Measurements from ENCODE around the gene TANK. TPM values are rescaled to one million over a fixed set of nuclear protein-coding genes. Genes with fewer than 3 reads are reported as not detected.
A peak's percentile ranks its signal among the peaks of the same experiment; 100 is the strongest.

The TANK gene
- total and polyA plus RNA-seq, 4 experiments from 2014 or later, result 76.3 to 91.2 (median 88.4) TPM

GRCh38 chr2:161152302-161152701 lies 7.9 kb upstream of the TANK start:
- Histone ChIP-seq H3K27me3 (ENCODE audit: insufficient read depth, low read length) (no peaks in the 10 kb centered on the region), H3K27ac (ENCODE audit: low read depth, low read length) (no peak overlapping the region), H3K9me3 (ENCODE audit: control insufficient read depth in 1 of 2, low read length in 2 of 2) (peaks cover 0 to 13% of the 10 kb centered on the region in 2 donors), H3K36me3 (ENCODE audit: insufficient read depth, low read length) (no peaks in the 10 kb centered on the region), H3K4me3 (ENCODE audit: low read length in 2 of 2) (no peak overlapping the region), H3K4me1 (ENCODE audit: insufficient read depth, low read length) (peaks cover 4% of the 10 kb centered on the region)
- intact Hi-C loops (cut with micrococcal nuclease), result no loop called here
- H3K4me1 Mint-ChIP-seq, result peaks cover 17 to 51% (median 35%) of the 10 kb centered on the region in 4 donors
- POLR2A ChIA-PET (ENCODE audit: partially characterized antibody), result interaction anchor here (1.0 to 2.1 kb wide), 3 partner anchors 11 to 16 kb away, joined by 4 to 14 read pairs (median 4); no protein-coding TSS in a partner anchor
- H3K27me3 Mint-ChIP-seq, result no peaks in the 10 kb centered on the region
- H3K27ac Mint-ChIP-seq, result no peak overlapping the region
- H3K4me3 Mint-ChIP-seq, result no peak overlapping the region
- no peak for DNase-seq
- CTCF ChIA-PET (ENCODE audit: partially characterized antibody), result no interaction called here
- H3K36me3 Mint-ChIP-seq, result peaks cover 66 to 68% of the 10 kb centered on the region in 2 donors
- H3K9me3 Mint-ChIP-seq, result peaks cover 0 to 49% (median 45%) of the 10 kb centered on the region in 8 donors

GRCh38 chr2:161158882-161159281 lies 1.3 kb upstream of the TANK start:
- Mint-ChIP-seq H3K27ac (peak overlapping the region in 6 of 7 donors; percentile 5 to 99 (median 80)), H3K4me3 (peak overlapping the region in 5 of 8 donors; percentile 33 to 60 (median 49)), H3K27me3 (no peaks in the 10 kb centered on the region), H3K9me3 (peaks cover 0 to 2% (median 0%) of the 10 kb centered on the region in 8 donors), H3K4me1 (peaks cover 36 to 79% (median 61%) of the 10 kb centered on the region in 4 donors), H3K36me3 (peaks cover 21 to 41% of the 10 kb centered on the region in 2 donors)
- no peak overlapping the region for H3K27ac ChIP-seq (ENCODE audit: low read depth, low read length)
- DNase-seq, result no peak
- ChIA-PET POLR2A (ENCODE audit: partially characterized antibody) (interaction anchor here (1.8 kb wide), 1 partner anchor 21 kb away, joined by 10 read pairs; no protein-coding TSS in a partner anchor), CTCF (ENCODE audit: partially characterized antibody) (no interaction called here)
- H3K9me3 ChIP-seq (ENCODE audit: control insufficient read depth in 1 of 2, low read length in 2 of 2), result no peaks in the 10 kb centered on the region
- H3K27me3 ChIP-seq (ENCODE audit: insufficient read depth, low read length), result no peaks in the 10 kb centered on the region
- H3K36me3 ChIP-seq (ENCODE audit: insufficient read depth, low read length), result no peaks in the 10 kb centered on the region
- peaks cover 38% of the 10 kb centered on the region for H3K4me1 ChIP-seq (ENCODE audit: insufficient read depth, low read length)
- intact Hi-C loops (cut with micrococcal nuclease), result no loop called here
- no peak overlapping the region for H3K4me3 ChIP-seq (ENCODE audit: low read length in 2 of 2)

DNA sequence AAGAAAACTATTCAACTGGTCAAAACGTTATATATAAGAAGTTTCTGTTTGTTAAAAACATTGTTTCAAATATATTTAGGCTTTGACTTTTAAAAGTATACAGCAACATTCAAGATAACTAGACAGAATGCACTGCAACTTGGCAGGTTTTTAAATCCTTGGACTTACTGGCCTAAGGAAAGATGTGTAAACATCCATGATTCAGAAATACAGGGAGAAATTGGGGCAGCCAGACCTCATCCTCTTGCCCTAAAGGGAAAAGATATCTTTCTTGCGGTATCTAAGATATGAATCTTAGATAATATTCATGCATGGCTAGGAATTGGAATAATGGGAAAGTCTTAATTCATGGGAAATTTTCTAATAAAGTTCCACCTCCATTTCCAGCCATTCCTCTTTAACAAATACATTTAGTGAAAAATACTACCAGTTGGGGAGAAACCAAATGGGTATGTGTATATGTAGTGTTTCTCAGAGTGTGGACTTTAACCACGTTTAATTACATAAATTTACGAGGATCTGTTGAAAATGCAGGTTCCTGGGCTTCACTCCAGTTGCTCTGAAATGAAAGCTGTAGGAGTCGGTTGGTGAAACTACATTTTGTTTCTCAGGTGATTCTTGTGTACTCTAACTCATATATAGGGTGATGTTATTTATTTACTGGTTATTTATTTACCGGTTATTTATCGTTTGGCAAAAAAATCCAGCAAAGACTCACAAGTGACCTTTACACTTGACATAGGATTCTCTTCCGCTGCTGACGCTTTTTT lies 587 bp upstream of the TANK start:
- peak overlapping the region; percentile 96 to 100 (median 98) for H3K4me3 Mint-ChIP-seq
- H3K27ac ChIP-seq (ENCODE audit: low read depth, low read length), result peak overlapping the region; percentile 95
- H3K4me3 ChIP-seq (ENCODE audit: low read length in 2 of 2), result peak overlapping the region; percentile 49 to 86
- peaks cover 46% of the 10 kb centered on the region for H3K4me1 ChIP-seq (ENCODE audit: insufficient read depth, low read length)
- peaks cover 0 to 2% (median 0%) of the 10 kb centered on the region in 8 donors for H3K9me3 Mint-ChIP-seq
- peak overlapping the region; percentile 94 to 99 (median 98) for H3K27ac Mint-ChIP-seq
- no peaks in the 10 kb centered on the region for H3K36me3 ChIP-seq (ENCODE audit: insufficient read depth, low read length)
- no peaks in the 10 kb centered on the region for H3K9me3 ChIP-seq (ENCODE audit: control insufficient read depth in 1 of 2, low read length in 2 of 2)
- ChIA-PET POLR2A (ENCODE audit: partially characterized antibody) (interaction anchor here (0.6 to 2.7 kb wide), 9 partner anchors 17 to 94 kb away, joined by 3 to 22 read pairs (median 5); no protein-coding TSS in a partner anchor), CTCF (ENCODE audit: partially characterized antibody) (interaction anchor here (1.0 to 1.4 kb wide), 3 partner anchors 21 to 96 kb away, joined by 3 to 4 read pairs (median 4); no protein-coding TSS in a partner anchor)
- intact Hi-C loops (cut with micrococcal nuclease), result loop anchor here (1.0 to 10.0 kb wide), 10 partner anchors 23 to 1257 kb away; partner anchors contain the start of genes LY75, PSMD14 and RBMS1
- no peaks in the 10 kb centered on the region for H3K27me3 Mint-ChIP-seq
- DNase-seq, result no peak
- H3K27me3 ChIP-seq (ENCODE audit: insufficient read depth, low read length), result no peaks in the 10 kb centered on the region
- H3K4me1 Mint-ChIP-seq, result peaks cover 34 to 79% (median 59%) of the 10 kb centered on the region in 4 donors
- H3K36me3 Mint-ChIP-seq, result peaks cover 20 to 40% of the 10 kb centered on the region in 2 donors

- H3K9me3 Mint-ChIP-seq, result peaks cover 0 to 2% (median 0%) of the 10 kb centered on the region in 8 donors
- peaks cover 39 to 84% (median 62%) of the 10 kb centered on the region in 4 donors for H3K4me1 Mint-ChIP-seq
- ChIA-PET POLR2A (ENCODE audit: partially characterized antibody) (interaction anchor here (0.7 to 2.7 kb wide), 6 partner anchors 8 to 84 kb away, joined by 3 to 22 read pairs (median 6); no protein-coding TSS in a partner anchor), CTCF (ENCODE audit: partially characterized antibody) (no interaction called here)
- DNase-seq, result peak in 3 of 5 donors; percentile 31 to 47 (median 39)
- no peaks in the 10 kb centered on the region for H3K27me3 Mint-ChIP-seq
- Histone ChIP-seq H3K4me1 (ENCODE audit: insufficient read depth, low read length) (peaks cover 58% of the 10 kb centered on the region), H3K9me3 (ENCODE audit: control insufficient read depth in 1 of 2, low read length in 2 of 2) (no peaks in the 10 kb centered on the region), H3K27me3 (ENCODE audit: insufficient read depth, low read length) (no peaks in the 10 kb centered on the region), H3K4me3 (ENCODE audit: low read length in 2 of 2) (peak overlapping the region; percentile 86 to 90), H3K36me3 (ENCODE audit: insufficient read depth, low read length) (no peaks in the 10 kb centered on the region), H3K27ac (ENCODE audit: low read depth, low read length) (peak overlapping the region; percentile 95)
- peak overlapping the region; percentile 94 to 99 (median 98) for H3K27ac Mint-ChIP-seq
- intact Hi-C loops (cut with micrococcal nuclease), result loop anchor here (2.0 to 10.0 kb wide), 6 partner anchors 36 to 1259 kb away; partner anchors contain the start of genes LY75 and RBMS1
- H3K36me3 Mint-ChIP-seq, result peaks cover 18 to 38% of the 10 kb centered on the region in 2 donors
- H3K4me3 Mint-ChIP-seq, result peak overlapping the region; percentile 96 to 100 (median 98)
These were observed 962 bp downstream of the TANK start for GRCh38 chr2:161161074-161161706.

DNA sequence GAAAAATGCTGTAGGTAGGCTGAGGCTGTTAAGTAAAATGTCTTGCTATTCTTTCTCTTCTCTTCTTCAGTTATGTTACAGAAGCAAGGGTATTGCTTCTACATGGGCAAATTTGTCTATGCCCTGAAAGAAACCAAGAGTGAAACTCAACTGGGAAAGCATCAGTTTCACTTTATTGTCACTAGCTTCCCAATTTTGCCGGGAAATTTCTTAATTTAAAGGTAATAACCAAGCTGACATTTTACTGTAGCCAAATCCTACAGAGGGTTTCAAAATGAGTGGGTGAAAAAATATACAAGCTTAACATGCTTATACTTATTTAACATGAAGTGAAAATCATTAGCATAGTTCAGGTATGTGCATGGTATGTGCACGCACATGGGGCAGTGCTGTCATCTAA lies 3.2 kb downstream of the TANK start:
- Mint-ChIP-seq H3K27ac (peak overlapping the region; percentile 77 to 90 (median 85)), H3K4me3 (peak overlapping the region; percentile 70 to 86 (median 79)), H3K4me1 (peaks cover 55 to 95% (median 70%) of the 10 kb centered on the region in 4 donors), H3K9me3 (peaks cover 0 to 2% (median 0%) of the 10 kb centered on the region in 8 donors), H3K27me3 (no peaks in the 10 kb centered on the region), H3K36me3 (peaks cover 22 to 42% of the 10 kb centered on the region in 2 donors)
- intact Hi-C loops (cut with micrococcal nuclease), result loop anchor here (5.0 to 10.0 kb wide), 4 partner anchors 34 to 1261 kb away; partner anchors contain the start of genes LY75 and RBMS1
- ChIA-PET CTCF (ENCODE audit: partially characterized antibody) (interaction anchor here (1.9 kb wide), 1 partner anchor 100 kb away, joined by 7 read pairs; no protein-coding TSS in a partner anchor), POLR2A (ENCODE audit: partially characterized antibody) (interaction anchor here (1.3 to 1.5 kb wide), 2 partner anchors 12 to 13 kb away, joined by 3 to 4 read pairs; no protein-coding TSS in a partner anchor)
- peak overlapping the region; percentile 6 to 29 for H3K4me3 ChIP-seq (ENCODE audit: low read length in 2 of 2)
- H3K27me3 ChIP-seq (ENCODE audit: insufficient read depth, low read length), result no peaks in the 10 kb centered on the region
- no peak for DNase-seq
- peaks cover 79% of the 10 kb centered on the region for H3K4me1 ChIP-seq (ENCODE audit: insufficient read depth, low read length)
- no peaks in the 10 kb centered on the region for H3K36me3 ChIP-seq (ENCODE audit: insufficient read depth, low read length)
- peak overlapping the region; percentile 51 for H3K27ac ChIP-seq (ENCODE audit: low read depth, low read length)
- no peaks in the 10 kb centered on the region for H3K9me3 ChIP-seq (ENCODE audit: control insufficient read depth in 1 of 2, low read length in 2 of 2)

- peaks cover 0 to 2% (median 0%) of the 10 kb centered on the region in 8 donors for H3K9me3 Mint-ChIP-seq
- peaks cover 22 to 38% of the 10 kb centered on the region in 2 donors for H3K36me3 Mint-ChIP-seq
- Histone ChIP-seq H3K36me3 (ENCODE audit: insufficient read depth, low read length) (no peaks in the 10 kb centered on the region), H3K27ac (ENCODE audit: low read depth, low read length) (peak overlapping the region; percentile 51), H3K9me3 (ENCODE audit: control insufficient read depth in 1 of 2, low read length in 2 of 2) (no peaks in the 10 kb centered on the region), H3K27me3 (ENCODE audit: insufficient read depth, low read length) (no peaks in the 10 kb centered on the region), H3K4me3 (ENCODE audit: low read length in 2 of 2) (peak overlapping the region in 1 of 2 donors; percentile 29), H3K4me1 (ENCODE audit: insufficient read depth, low read length) (peaks cover 86% of the 10 kb centered on the region)
- no peaks in the 10 kb centered on the region for H3K27me3 Mint-ChIP-seq
- peaks cover 58 to 96% (median 71%) of the 10 kb centered on the region in 4 donors for H3K4me1 Mint-ChIP-seq
- ChIA-PET POLR2A (ENCODE audit: partially characterized antibody) (interaction anchor here (0.6 to 1.3 kb wide), 2 partner anchors 12 to 25 kb away, joined by 3 read pairs; no protein-coding TSS in a partner anchor), CTCF (ENCODE audit: partially characterized antibody) (interaction anchor here (1.9 kb wide), 1 partner anchor 101 kb away, joined by 7 read pairs; no protein-coding TSS in a partner anchor)
- DNase-seq, result no peak
- peak overlapping the region in 5 of 7 donors; percentile 21 to 81 (median 69) for H3K27ac Mint-ChIP-seq
- H3K4me3 Mint-ChIP-seq, result peak overlapping the region; percentile 57 to 86 (median 79)
- intact Hi-C loops (cut with micrococcal nuclease), result loop anchor here (5.0 to 10.0 kb wide), 4 partner anchors 33 to 1262 kb away; partner anchors contain the start of genes LY75 and RBMS1
These were observed 3.9 kb downstream of the TANK start for GRCh38 chr2:161164161-161164560.

All from CD4-positive, alpha-beta memory T cell (primary cell).